Testis (tissue), 2 donors: ENCODE measurements around the gene SYDE1.

Experiments used
- POLR2A ChIP-seq: fragments of 450-650 bp; IDR thresholded peaks from one replicate; pipeline ENCODE4 v1.6.1; 2017; ENCODE audit warnings: antibody characterized with exemption, mild to moderate bottlenecking, moderate library complexity
- TF ChIP-seq, protein P1 (sequence below), 3 experiments: fragments of 450-650 bp in 2 of 3; fragments of 200-600 bp in 1 of 3; sonication (generic) in 1 of 3; IDR thresholded peaks; one replicate each; pipeline ENCODE4 v1.5.1; 2016 to 2019; ENCODE audit warnings: antibody characterized with exemption in 3 of 3, mild to moderate bottlenecking in 2 of 3, moderate library complexity in 1 of 3

DNA sequence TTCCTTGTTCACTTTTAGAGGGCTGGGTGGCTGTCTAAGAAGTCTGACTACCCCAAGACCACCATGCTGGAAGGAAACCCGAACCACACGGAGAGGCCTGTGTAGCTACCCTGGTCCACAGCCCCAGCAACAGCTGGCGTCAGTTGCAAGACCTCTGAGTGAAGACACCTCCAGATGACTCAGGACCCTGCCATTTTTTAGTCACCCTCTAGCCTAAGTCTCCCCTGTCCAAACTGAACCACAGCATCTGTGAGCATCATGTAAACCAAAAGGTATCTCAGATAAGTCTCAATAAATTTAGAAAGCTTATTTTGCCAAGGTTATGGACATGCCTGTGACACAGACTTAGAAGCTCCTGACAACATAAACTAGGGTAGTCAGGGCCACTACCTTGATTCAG, 2.2 kb upstream of the SYDE1 start:
- TF ChIP-seq, protein P1, sequence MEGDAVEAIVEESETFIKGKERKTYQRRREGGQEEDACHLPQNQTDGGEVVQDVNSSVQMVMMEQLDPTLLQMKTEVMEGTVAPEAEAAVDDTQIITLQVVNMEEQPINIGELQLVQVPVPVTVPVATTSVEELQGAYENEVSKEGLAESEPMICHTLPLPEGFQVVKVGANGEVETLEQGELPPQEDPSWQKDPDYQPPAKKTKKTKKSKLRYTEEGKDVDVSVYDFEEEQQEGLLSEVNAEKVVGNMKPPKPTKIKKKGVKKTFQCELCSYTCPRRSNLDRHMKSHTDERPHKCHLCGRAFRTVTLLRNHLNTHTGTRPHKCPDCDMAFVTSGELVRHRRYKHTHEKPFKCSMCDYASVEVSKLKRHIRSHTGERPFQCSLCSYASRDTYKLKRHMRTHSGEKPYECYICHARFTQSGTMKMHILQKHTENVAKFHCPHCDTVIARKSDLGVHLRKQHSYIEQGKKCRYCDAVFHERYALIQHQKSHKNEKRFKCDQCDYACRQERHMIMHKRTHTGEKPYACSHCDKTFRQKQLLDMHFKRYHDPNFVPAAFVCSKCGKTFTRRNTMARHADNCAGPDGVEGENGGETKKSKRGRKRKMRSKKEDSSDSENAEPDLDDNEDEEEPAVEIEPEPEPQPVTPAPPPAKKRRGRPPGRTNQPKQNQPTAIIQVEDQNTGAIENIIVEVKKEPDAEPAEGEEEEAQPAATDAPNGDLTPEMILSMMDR (IDR thresholded peaks at IDR 0.05): no peak
- no peak for TF ChIP-seq POLR2A
